ENCODE results near the gene GPSM1. TPM values are rescaled to one million over a fixed set of nuclear protein-coding genes. Genes with fewer than 3 reads are reported as not detected.

GPSM1 gene
- total RNA-seq, 4 donors from 2014 or later, result 28.8 to 95.1 (median 38.1) TPM

GRCh38 chr9:136280535-136281315 is 46.6 kb upstream of the GPSM1 start:
- no peak for DNase-seq (ENCODE audit: low spot score in 2 of 2)
- no peak for TF ChIP-seq EP300 (IDR thresholded peaks at IDR 0.05)
- no peak for TF ChIP-seq CTCF (IDR thresholded peaks at IDR 0.05)
- no peak for TF ChIP-seq POLR2A (IDR thresholded peaks at IDR 0.05)
- H3K4me3 ChIP-seq, result no peak overlapping the region
- H3K4me1 ChIP-seq, result peaks cover 0 to 12% (median 5%) of the 10 kb centered on the region in 4 donors
- WGBS, 2 donors, result 82 to 83% methylated on average over 14 to 15 of the region's 16 CpGs
- no peaks in the 10 kb centered on the region for H3K9me3 ChIP-seq
- H3K36me3 ChIP-seq, result no peaks in the 10 kb centered on the region
- peaks cover 0 to 57% of the 10 kb centered on the region in 2 donors for H3K27me3 ChIP-seq
- no peak overlapping the region for H3K27ac ChIP-seq

GRCh38 chr9:136281421-136282271 is 45.7 kb upstream of the GPSM1 start:
- Histone ChIP-seq H3K27me3 (peaks cover 0 to 53% of the 10 kb centered on the region in 2 donors), H3K4me1 (peaks cover 0 to 12% (median 5%) of the 10 kb centered on the region in 4 donors), H3K27ac (no peak overlapping the region), H3K36me3 (no peaks in the 10 kb centered on the region), H3K4me3 (no peak overlapping the region), H3K9me3 (no peaks in the 10 kb centered on the region)
- 70 to 80% methylated on average over 32 to 33 of the region's 39 CpGs for WGBS, 2 donors
- no peak for TF ChIP-seq CTCF (IDR thresholded peaks at IDR 0.05)
- TF ChIP-seq POLR2A (IDR thresholded peaks at IDR 0.05), result no peak
- no peak for TF ChIP-seq EP300 (IDR thresholded peaks at IDR 0.05)
- no peak for DNase-seq (ENCODE audit: low spot score in 2 of 2)

- Histone ChIP-seq H3K27ac (no peak overlapping the region), H3K27me3 (peaks cover 0 to 50% of the 10 kb centered on the region in 2 donors), H3K36me3 (no peaks in the 10 kb centered on the region), H3K4me3 (no peak overlapping the region), H3K9me3 (no peaks in the 10 kb centered on the region), H3K4me1 (peaks cover 0 to 12% (median 5%) of the 10 kb centered on the region in 4 donors)
- DNase-seq (ENCODE audit: low spot score in 2 of 2), result no peak
- WGBS, 2 donors, result 56 to 66% methylated on average over 12 to 13 of the region's 14 CpGs
- TF ChIP-seq CTCF (IDR thresholded peaks at IDR 0.05) (no peak), POLR2A (IDR thresholded peaks at IDR 0.05) (no peak), EP300 (IDR thresholded peaks at IDR 0.05) (no peak)
These were observed 45.0 kb upstream of the GPSM1 start for GRCh38 chr9:136282272-136282861.

GRCh38 chr9:136283291-136284235 is 43.8 kb upstream of the GPSM1 start:
- Histone ChIP-seq H3K27me3 (peaks cover 0 to 52% of the 10 kb centered on the region in 2 donors), H3K36me3 (no peaks in the 10 kb centered on the region), H3K4me1 (peaks cover 0 to 12% (median 5%) of the 10 kb centered on the region in 4 donors), H3K9me3 (no peaks in the 10 kb centered on the region), H3K27ac (peak overlapping the region in 2 of 4 donors; percentile 12 to 56), H3K4me3 (peak overlapping the region in 3 of 4 donors; percentile 7 to 28 (median 20))
- TF ChIP-seq CTCF (IDR thresholded peaks at IDR 0.05), result peak; percentile 78 to 91 (median 85)
- no peak for TF ChIP-seq EP300 (IDR thresholded peaks at IDR 0.05)
- TF ChIP-seq POLR2A (IDR thresholded peaks at IDR 0.05), result no peak
- peak; percentile 61 to 72 for DNase-seq (ENCODE audit: low spot score in 2 of 2)
- WGBS, 2 donors, result 20 to 24% methylated on average over 29 to 31 of the region's 32 CpGs

All from tibial nerve (tissue), 4 donors.